Dedifferentiated amniotic fluid mesenchymal stem cell (primary cell): Measurements from ENCODE around the gene BAG5.

Source experiments
- DNase-seq: peaks from one replicate; pipeline ENCODE4 v3.0.0-alpha.2; 2016; ENCODE audit errors: extremely low spot score

BAG5 gene

GRCh38 chr14:103563844-103564505 lies 1.5 kb upstream of the BAG5 start:
- DNase-seq = no peak

GRCh38 chr14:103563226-103563620 lies 766 bp upstream of the BAG5 start:
- DNase-seq = no peak

- DNase-seq = no peak
These were observed 353 bp downstream of the BAG5 start for GRCh38 chr14:103562179-103562428.

GRCh38 chr14:103561381-103562178 lies 877 bp downstream of the BAG5 start:
- DNase-seq = peak; percentile 38

GRCh38 chr14:103560691-103561090 lies 1.8 kb downstream of the BAG5 start:
- no peak for DNase-seq

- no peak for DNase-seq
These were observed 2.7 kb downstream of the BAG5 start for GRCh38 chr14:103559766-103560165.

GRCh38 chr14:103558071-103558882 lies 4.2 kb downstream of the BAG5 start:
- DNase-seq = peak; percentile 43

- no peak for DNase-seq
These were observed 5.3 kb downstream of the BAG5 start for GRCh38 chr14:103556946-103557758.

- no peak for DNase-seq
These were observed 6.7 kb downstream of the BAG5 start for GRCh38 chr14:103555559-103556337.

- no peak for DNase-seq
These were observed 9.6 kb downstream of the BAG5 start for GRCh38 chr14:103552846-103553210.

GRCh38 chr14:103552011-103552845 lies 10.2 kb downstream of the BAG5 start:
- peak; percentile 73 for DNase-seq

GRCh38 chr14:103551338-103551762 lies 11.1 kb downstream of the BAG5 start:
- no peak for DNase-seq

GRCh38 chr14:103550451-103551337 lies 11.8 kb downstream of the BAG5 start:
- no peak for DNase-seq

- no peak for DNase-seq
These were observed 12.8 kb downstream of the BAG5 start for GRCh38 chr14:103549361-103550311.

- DNase-seq = no peak
These were observed 13.8 kb downstream of the BAG5 start for GRCh38 chr14:103548463-103549351.

GRCh38 chr14:103547941-103548462 lies 14.5 kb downstream of the BAG5 start:
- no peak for DNase-seq

GRCh38 chr14:103547455-103547940 lies 15.0 kb downstream of the BAG5 start:
- DNase-seq = no peak
